Iris pigment epithelial cell (primary cell): Measurements from ENCODE around the gene HAPLN2.

Source experiments
- DNase-seq: peaks from one replicate; pipeline ENCODE4 v3.0.0-alpha.2; 2011; ENCODE audit warnings: low read depth

The HAPLN2 gene

DNA sequence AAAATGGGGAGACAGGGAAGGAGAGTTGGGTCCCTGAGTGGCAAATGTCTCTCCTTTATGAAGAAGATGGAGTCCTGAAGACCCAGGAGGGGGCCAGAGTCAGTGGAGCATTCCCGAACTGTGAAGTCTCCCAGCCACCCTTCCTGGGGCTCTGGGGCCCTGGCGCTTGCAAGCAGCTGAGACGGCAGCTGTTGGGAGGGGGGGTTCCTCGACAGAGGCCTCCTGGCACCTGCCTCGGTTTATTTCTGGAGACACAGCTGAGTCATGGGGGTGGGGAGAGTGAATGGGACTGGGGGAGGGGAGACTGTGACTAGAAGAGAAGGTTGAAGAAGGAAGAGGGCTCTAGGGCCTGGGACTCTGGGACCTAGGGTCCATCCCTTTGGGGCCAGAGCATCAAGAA lies 44.0 kb downstream of the HAPLN2 start:
- peak; percentile 36 for DNase-seq

DNA sequence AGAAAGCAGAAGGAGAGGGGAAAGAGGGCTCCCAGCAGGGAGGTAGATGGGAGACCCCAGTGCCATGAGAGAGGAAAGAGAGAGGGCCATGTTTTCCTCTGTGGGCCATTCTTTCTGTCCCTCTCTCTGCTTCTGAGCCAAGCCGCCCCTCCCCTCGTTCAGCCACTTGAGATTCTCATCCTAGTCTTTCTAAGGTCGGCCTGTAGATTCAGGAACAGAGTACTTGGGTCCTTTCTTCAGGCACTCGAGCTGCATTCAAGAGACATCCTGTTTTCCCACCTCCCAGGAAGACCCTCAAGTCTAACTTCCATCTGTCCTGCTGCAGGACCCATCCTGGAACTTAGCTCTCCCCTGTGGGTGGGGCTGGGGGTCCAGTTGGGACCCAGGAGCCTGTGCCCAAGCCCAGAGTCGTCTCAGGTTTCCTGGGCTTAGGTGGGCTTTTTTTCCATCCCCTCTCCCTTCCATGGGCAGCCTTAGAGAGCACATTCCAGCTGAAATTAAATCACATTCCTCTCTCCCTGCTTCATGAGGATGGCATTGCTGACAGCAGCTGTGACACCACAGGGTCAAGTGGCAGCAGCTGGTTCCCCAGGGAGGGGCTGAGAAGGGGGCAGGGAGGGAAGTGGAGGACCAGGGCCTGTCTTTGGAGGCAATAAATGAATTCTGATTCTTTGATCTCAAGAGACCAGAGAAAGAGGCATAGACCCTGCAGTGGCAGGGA lies 45.0 kb downstream of the HAPLN2 start:
- DNase-seq = no peak

DNA sequence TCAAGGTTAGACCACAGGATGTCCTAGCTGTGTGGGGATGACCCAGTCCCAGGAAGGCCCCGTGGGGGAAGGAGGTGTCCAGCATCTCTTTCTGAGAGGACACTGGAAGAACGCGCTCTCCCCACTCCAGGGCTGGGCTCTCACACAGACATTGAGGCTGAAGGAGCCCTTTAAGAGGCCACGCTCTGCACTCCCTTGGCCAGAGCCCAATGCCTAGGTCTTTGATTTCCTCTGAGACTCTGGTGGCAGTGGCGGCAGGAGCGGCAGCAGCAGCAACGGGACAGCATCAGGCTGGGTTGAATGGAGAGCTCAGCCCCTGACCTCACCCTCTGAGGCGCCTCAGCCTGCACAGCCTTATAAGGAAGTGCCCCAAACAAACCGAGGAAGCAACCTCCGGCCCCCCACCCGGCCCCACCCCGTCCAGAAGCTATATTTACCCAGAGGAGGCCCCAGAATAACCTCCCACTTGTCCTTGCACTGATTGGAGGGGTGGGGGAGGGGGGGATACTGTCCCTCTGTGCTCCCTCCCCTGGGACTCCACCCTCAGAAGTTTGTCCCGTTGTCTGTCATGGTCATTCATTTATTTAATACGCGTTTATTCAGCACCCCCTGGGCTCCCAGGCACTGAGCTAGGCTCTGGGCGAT lies 45.7 kb downstream of the HAPLN2 start:
- no peak for DNase-seq

DNA sequence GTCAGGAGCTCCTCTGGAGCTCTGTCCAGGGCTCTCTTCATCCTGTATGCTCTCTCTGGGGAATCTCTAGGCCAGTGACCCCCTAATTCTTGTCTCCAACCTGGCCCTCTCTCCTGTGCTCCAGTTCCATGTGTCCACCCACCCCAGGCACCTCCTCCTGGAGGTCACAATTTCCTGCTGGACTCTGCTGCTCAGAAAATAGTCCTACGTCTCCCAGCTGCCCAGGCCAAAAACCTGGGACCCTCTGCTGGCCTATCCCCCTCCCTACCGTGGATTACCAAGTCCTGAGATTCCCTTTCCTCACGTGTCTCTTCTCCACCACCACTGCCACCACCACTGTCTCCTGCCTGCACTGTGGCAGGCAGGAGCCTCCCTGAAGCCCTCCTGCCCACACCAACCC lies 46.3 kb downstream of the HAPLN2 start:
- no peak for DNase-seq

DNA sequence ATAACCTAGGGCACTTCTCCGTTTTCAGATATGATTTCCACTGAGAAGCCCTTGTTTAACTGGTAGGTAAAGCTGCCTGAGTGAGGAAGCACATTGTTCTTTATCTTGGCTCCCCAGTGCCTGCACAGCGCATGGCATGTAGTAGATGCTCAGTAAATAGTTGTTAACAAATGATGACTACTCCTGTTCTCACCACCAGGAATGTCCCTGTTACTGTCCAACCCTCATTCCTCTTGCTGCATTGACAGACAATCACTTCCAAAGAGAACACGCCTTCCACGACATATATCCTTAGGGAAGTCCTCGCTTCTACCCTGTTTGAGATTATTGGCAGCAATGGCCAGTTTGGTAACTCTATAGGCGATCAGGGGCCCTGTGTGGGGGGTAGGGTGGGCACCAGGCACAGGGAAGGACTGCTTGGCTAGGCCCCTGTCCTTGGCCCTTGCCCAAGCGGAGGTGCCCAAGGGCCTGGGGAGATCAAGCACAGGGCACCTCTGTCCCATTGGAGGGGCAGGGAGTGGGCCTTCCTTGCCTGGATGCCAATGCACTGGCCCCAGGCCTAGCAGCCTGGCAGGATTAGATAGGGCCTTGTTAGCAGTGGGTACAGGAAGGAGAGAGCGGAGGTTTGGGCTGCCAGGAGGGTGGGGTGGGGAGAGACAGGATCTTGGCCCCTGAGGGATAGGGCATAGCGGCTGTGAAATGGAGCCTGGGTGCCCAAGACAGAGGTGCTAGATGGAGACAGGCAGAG lies 47.8 kb downstream of the HAPLN2 start:
- no peak for DNase-seq

DNA sequence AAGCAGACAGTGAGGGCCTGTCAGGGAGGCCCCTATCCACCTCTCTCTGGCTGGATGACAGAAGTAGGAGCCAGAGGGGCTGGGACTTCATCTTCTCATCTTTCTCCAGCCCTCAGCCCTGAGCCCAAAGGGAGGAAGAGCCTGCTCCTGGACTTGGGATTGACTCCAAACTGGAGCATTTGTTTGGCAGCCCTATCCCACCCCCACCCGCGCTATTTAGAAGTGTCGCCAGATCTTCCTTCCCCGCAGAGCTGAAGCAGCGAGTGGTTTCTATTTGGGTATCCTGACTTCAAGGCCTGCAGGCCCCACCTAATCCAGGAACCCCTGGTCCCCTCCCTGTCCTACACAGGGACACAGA lies 48.4 kb downstream of the HAPLN2 start:
- DNase-seq = no peak

DNA sequence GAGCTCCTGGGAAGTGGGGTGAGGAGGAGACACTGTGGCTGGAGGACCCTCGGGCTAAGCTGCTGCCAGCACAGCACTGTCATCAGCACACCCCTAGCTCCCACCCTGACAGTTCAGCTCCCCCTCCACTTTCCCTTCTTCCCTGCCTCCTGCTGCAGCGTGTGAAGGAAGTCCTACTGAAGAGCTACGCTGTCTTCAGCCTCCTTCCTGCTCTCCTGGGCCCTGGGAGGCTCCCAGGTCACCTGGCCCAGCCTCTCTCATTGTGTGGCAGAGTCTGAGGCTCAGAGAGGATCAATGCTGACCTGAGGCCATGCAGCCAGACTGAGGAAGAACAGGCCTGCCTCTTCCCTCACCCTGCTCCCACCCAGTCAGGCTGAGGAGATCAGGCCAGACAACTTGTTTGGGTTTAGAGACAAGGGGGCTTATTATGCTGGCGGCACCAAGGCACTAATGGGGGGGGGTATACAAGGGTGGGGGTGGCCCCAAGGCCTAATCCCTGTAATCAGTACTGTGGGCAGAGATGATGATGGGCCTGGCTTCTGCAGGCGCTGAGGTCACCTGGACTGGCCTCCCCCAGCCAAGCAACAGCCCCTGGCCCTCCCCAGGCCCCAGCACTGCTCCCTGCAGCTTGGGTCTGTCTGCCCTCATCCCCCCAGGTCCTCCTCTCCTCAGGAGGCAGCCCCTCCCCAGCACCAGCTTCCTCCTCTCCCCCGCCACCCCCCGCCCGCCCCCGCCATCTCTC lies 48.9 kb downstream of the HAPLN2 start:
- no peak for DNase-seq

DNA sequence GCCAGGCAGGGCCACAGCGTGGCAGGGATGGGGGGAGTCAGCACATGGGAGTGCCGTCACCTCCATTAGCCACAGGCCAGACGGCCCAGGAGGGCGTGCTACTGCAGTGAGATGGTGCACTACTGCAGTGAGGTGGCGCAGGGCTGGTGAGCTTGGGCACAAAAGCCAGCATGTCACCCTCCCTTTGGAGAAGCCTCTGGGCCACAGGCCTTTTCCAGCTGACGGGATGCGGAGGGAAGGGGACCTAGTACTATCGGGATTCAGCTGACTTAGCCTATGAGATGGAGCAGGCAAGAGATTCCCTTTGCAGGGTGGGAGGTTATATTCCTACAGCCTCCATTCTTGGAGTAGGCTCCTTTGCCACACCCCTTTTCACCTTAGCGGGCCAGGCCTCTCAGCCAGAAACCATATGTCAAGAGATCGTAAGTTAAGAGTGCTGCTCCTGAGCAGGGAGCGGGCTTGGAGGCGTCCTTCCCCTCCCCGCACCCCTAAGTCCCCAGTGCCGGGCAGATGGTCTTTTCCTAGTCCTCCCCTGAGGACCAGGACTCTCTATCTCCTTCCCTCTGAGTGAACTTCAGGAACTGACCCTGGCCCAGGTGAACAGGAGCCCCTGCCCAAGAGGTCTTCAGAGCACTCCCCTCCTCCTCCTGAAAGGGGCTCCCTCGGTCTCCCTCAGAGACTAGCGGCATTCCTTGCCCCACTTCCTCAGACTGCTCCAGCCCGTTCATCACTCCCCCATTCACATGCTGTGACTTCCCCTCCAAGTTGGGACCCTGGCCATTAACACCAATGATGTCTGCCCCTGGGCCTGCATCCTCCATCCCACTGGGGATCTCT lies 49.8 kb downstream of the HAPLN2 start:
- no peak for DNase-seq

DNA sequence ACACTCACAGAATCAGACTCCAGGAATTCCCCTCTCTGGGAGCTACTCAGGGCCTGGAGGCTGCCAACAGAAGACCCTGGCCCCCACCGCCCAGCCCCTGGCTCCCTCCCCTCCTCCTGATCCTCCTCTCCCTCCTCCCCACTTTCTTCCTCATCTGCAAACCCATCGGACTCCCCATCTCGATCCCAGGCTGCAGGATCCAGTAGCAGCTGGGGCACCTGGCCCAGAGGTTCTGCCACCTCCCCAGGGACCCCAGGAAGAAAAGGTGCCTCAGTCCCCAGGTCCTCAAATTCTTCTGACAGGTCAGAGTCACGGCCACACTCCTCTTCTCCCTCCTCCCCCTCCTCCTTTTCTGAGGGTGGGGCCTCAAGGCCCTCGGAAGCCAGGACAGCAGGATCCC lies 50.6 kb downstream of the HAPLN2 start:
- no peak for DNase-seq

DNA sequence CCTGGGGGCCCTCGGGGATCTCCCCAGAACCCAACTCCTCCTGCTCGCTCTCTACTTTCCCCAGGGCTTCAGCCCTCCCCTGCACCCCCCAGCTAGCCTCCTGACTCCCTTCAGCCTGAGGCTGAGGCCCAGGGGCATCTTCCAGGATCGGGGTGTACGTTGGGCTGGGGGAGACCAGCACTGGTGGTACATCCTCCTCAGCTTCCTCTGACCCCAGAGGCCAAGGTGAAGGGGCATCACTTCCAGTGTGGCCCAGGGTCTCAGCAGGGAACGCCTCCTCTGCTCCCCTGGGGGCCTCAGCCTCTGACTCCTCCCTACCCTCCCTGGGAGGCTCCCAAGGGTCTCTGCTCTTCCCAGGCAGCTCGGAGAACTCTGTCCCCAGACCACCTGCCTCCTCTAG lies 51.1 kb downstream of the HAPLN2 start:
- no peak for DNase-seq

DNA sequence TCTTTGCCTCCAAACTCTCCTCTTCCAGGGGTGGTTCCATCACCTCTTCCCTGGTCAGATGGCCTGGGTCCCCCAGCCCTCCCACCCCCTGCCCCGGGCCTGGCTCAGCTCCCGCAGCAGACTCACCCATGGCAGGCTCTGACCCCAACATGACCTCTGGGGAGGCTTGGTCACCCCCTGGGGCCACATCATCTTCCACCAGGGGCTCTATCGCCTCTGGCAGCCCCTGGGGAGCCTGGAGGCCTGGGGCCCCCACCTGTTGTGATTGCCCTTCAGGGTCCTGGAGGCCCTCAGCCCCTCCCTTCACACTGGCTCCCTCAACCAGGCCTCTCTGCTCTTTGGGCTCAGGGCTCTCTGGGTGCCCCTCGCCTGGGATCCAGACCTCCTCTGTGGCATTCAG lies 51.6 kb downstream of the HAPLN2 start:
- DNase-seq = no peak

DNA sequence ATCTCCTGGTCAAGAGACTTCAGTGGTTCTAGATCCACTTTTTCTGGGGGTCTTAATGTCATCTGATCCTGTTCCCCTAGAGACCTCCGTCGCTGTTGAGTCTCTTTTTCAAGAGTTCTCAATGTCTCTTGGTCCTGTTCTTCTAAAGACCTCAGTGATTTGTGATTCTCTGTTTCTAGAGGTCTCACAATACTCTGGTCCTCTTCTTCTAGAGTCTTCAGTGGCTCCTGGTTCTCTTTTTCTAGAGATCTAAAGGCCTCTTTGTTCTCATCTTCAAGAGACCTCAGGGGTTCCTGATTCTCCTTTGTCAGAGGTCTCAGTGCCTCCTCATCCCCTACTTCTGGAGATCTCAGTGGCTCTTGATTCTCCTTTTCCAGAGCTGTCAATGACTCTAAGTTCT lies 52.6 kb downstream of the HAPLN2 start:
- DNase-seq = no peak

DNA sequence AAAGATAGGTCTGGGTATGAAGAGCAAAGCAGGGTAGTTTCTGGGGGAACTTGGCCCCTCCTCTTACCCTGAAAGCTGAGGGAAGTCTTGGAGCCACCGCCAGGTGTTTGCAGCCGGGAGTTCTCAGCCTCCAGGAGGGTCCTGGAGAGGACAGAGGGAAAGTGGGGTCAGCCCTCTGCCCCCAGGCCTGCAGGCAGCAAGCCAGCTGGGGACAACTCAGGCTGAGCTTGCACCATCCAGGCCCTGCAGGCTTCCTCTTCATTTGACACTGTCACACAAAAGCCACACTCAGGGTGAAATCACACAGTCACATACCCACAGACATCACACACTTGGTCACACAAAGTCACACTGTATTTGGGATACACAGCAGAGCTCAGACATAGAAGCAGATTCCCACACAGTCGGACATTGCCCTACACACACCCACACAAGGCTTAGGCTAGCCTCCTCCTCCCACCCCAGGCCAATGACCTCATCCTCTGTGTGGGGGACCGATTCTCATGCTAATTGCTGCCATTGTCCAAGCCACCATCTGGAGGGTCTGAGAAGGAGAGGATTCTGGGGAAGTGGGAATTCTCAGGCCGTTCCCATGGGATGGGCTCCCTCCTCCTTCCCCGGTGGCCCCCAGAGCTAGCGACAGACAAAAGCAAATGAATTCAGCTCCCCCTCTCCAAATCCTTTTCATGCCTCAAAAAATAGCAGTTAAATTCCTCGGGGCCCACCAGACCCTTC lies 54.3 kb downstream of the HAPLN2 start:
- DNase-seq = peak; percentile 40
